ENCODE results near the gene GPR82. TPM values are rescaled to one million over a fixed set of nuclear protein-coding genes. Genes with fewer than 3 reads are reported as not detected.

GPR82 gene
- total RNA-seq, 1 donor from 2014 or later: 0.28 TPM

Other genes with a start within 250 kb of the GPR82 start
- 1.2 TPM for gene GPR34, start 35.2 kb upstream of the GPR82 start, total RNA-seq
- gene CASK, start 199.4 kb downstream of the GPR82 start, total RNA-seq: 13.8 TPM